ENCODE data around the gene ABCB8.
"Not testable (repeated sequence)": the region's sequence is repeated elsewhere in the genome, so short reads cannot be mapped to it uniquely, and the experiment has no call there.

ABCB8 gene

GRCh38 chr7:151035026-151035717 is 6.9 kb downstream of the ABCB8 start:
- DNase-seq (ENCODE audit: low read depth): no peak

- no peak for DNase-seq (ENCODE audit: low read depth)
Measured at GRCh38 chr7:151035902-151036301, 7.7 kb downstream of the ABCB8 start.

GRCh38 chr7:151038951-151039849 is 10.9 kb downstream of the ABCB8 start:
- DNase-seq (ENCODE audit: low read depth): peak; percentile 46

- no peak for DNase-seq (ENCODE audit: low read depth)
Measured at GRCh38 chr7:151039850-151040548, 11.7 kb downstream of the ABCB8 start.

- DNase-seq (ENCODE audit: low read depth): no peak
Measured at GRCh38 chr7:151040616-151041375, 12.5 kb downstream of the ABCB8 start.

GRCh38 chr7:151043449-151043848 is 15.2 kb downstream of the ABCB8 start:
- not testable (repeated sequence) for DNase-seq (ENCODE audit: low read depth)

- DNase-seq (ENCODE audit: low read depth): no peak
Measured at GRCh38 chr7:151043959-151044358, 15.7 kb downstream of the ABCB8 start.

- no peak for DNase-seq (ENCODE audit: low read depth)
Measured at GRCh38 chr7:151045262-151045661, 17.0 kb downstream of the ABCB8 start.

GRCh38 chr7:151045967-151046366 is 17.7 kb downstream of the ABCB8 start:
- no peak for DNase-seq (ENCODE audit: low read depth)

GRCh38 chr7:151046603-151047573 is 18.6 kb downstream of the ABCB8 start:
- DNase-seq (ENCODE audit: low read depth): no peak

- DNase-seq (ENCODE audit: low read depth): no peak
Measured at GRCh38 chr7:151047976-151048815, 19.9 kb downstream of the ABCB8 start, which contains the start of gene ASIC3. Gene ASIC3, plus strand, starts transcription at chr7:151048531. Its CDS starts 355 bp downstream, at chr7:151048886.

- no peak for DNase-seq (ENCODE audit: low read depth)
Measured at GRCh38 chr7:151048911-151049463, 20.7 kb downstream of the ABCB8 start.

GRCh38 chr7:151051108-151051507 is 22.9 kb downstream of the ABCB8 start:
- DNase-seq (ENCODE audit: low read depth): no peak

GRCh38 chr7:151053096-151053495 is 24.8 kb downstream of the ABCB8 start:
- DNase-seq (ENCODE audit: low read depth): no peak

- no peak for DNase-seq (ENCODE audit: low read depth)
Measured at GRCh38 chr7:151053751-151054150, 25.5 kb downstream of the ABCB8 start.

- DNase-seq (ENCODE audit: low read depth): no peak
Measured at GRCh38 chr7:151056283-151056665, 28.0 kb downstream of the ABCB8 start.

GRCh38 chr7:151056666-151057505 is 28.6 kb downstream of the ABCB8 start:
- no peak for DNase-seq (ENCODE audit: low read depth)

- no peak for DNase-seq (ENCODE audit: low read depth)
Measured at GRCh38 chr7:151057506-151057988, 29.3 kb downstream of the ABCB8 start, which contains the start of gene CDK5. Gene CDK5, minus strand, starts transcription at chr7:151057897. Its CDS starts 49 bp downstream, at chr7:151057848.
